H9 (cell line): ENCODE measurements around the gene UBE2D2. TPM values are rescaled to one million over a fixed set of nuclear protein-coding genes. Genes with fewer than 3 reads are reported as not detected.

Experiments used
- DNase-seq: peaks from one replicate; pipeline ENCODE4 v3.0.0-alpha.2; 2017
- H2AFZ ChIP-seq: one replicate; pipeline ENCODE4 v1.6.1; 2013; ENCODE audit warnings: mild to moderate bottlenecking, low read length, control low read depth, moderate library complexity
- H2AK5ac ChIP-seq: 2 replicates; pipeline ENCODE4 v1.6.1; 2013; ENCODE audit warnings: low read length, control low read depth, mixed read lengths; ENCODE audit not compliant: insufficient read length
- H2BK120ac ChIP-seq: one replicate; pipeline ENCODE4 v1.6.1; 2013; ENCODE audit warnings: low read depth, mild to moderate bottlenecking, low read length, control low read depth, inconsistent platforms; ENCODE audit not compliant: poor library complexity, severe bottlenecking
- H2BK12ac ChIP-seq: 2 replicates; pipeline ENCODE4 v1.6.1; 2013; ENCODE audit warnings: low read length, control low read depth, mixed read lengths, low read depth; ENCODE audit not compliant: insufficient read length
- H2BK15ac ChIP-seq: 2 replicates; pipeline ENCODE4 v1.6.1; 2013; ENCODE audit warnings: low read depth, low read length, control low read depth
- H2BK20ac ChIP-seq: one replicate; pipeline ENCODE4 v1.6.1; 2013; ENCODE audit warnings: low read depth, mild to moderate bottlenecking, low read length, control low read depth, inconsistent platforms; ENCODE audit not compliant: poor library complexity, severe bottlenecking
- H2BK5ac ChIP-seq: 2 replicates; pipeline ENCODE4 v1.6.1; 2013; ENCODE audit warnings: low read length, control low read depth, mixed read lengths; ENCODE audit not compliant: insufficient read length
- H3K14ac ChIP-seq: 2 replicates; pipeline ENCODE4 v1.6.1; 2013; ENCODE audit warnings: low read length, control low read depth; ENCODE audit not compliant: insufficient read depth
- H3K18ac ChIP-seq: 2 replicates; pipeline ENCODE4 v1.6.1; 2013; ENCODE audit warnings: low read depth, mild to moderate bottlenecking, mixed read lengths, low read length, control low read depth; ENCODE audit not compliant: insufficient read length
- H3K23ac ChIP-seq: 2 replicates; pipeline ENCODE4 v1.6.1; 2013; ENCODE audit warnings: low read length, control low read depth, mixed read lengths, low read depth; ENCODE audit not compliant: insufficient read length
- H3K23me2 ChIP-seq: 2 replicates; pipeline ENCODE4 v1.6.1; 2013; ENCODE audit warnings: low read depth, mild to moderate bottlenecking, mixed read lengths, low read length, control low read depth; ENCODE audit not compliant: insufficient read length, poor library complexity, severe bottlenecking
- H3K27ac ChIP-seq: 2 replicates; pipeline ENCODE4 v1.5.1; 2013; ENCODE audit warnings: low read length, control low read depth, mixed read lengths, low read depth; ENCODE audit not compliant: insufficient read length
- H3K27me3 ChIP-seq: 2 replicates; pipeline ENCODE4 v1.6.1; 2013; ENCODE audit warnings: low read length, control low read depth, inconsistent platforms; ENCODE audit not compliant: insufficient read depth
- H3K4ac ChIP-seq: 2 replicates; pipeline ENCODE4 v1.6.1; 2013; ENCODE audit warnings: low read depth, mild to moderate bottlenecking, control low read depth, inconsistent platforms, low read length, moderate library complexity
- H3K4me1 ChIP-seq: 2 replicates; pipeline ENCODE4 v1.6.1; 2013; ENCODE audit warnings: low read length, control low read depth, inconsistent platforms; ENCODE audit not compliant: insufficient read depth
- H3K4me2 ChIP-seq: 2 replicates; pipeline ENCODE4 v1.6.1; 2013; ENCODE audit warnings: low read length, control low read depth, mixed read lengths; ENCODE audit not compliant: insufficient read length, insufficient read depth
- H3K56ac ChIP-seq: 2 replicates; pipeline ENCODE4 v1.6.1; 2013; ENCODE audit warnings: low read depth, mild to moderate bottlenecking, mixed read lengths, low read length, control low read depth; ENCODE audit not compliant: insufficient read length
- H3K79me1 ChIP-seq: 2 replicates; pipeline ENCODE4 v1.6.1; 2013; ENCODE audit warnings: low read depth, mild to moderate bottlenecking, moderate library complexity, low read length, control low read depth, inconsistent platforms; ENCODE audit not compliant: insufficient read depth, poor library complexity, severe bottlenecking
- H3K79me2 ChIP-seq: 2 replicates; pipeline ENCODE4 v1.6.1; 2013; ENCODE audit warnings: low read length, control low read depth, inconsistent platforms; ENCODE audit not compliant: insufficient read depth
- H3K9ac ChIP-seq: 2 replicates; pipeline ENCODE4 v1.6.1; 2013; ENCODE audit warnings: low read length, control low read depth, mixed read lengths; ENCODE audit not compliant: insufficient read length; ENCODE audit errors: extremely low read depth
- H3K9me3 ChIP-seq: one replicate; pipeline ENCODE4 v1.6.1; 2013; ENCODE audit warnings: low read depth, low read length, inconsistent platforms; ENCODE audit not compliant: control insufficient read depth
- H3T11ph ChIP-seq: one replicate; pipeline ENCODE4 v1.6.1; 2013; ENCODE audit warnings: mild to moderate bottlenecking, low read length, control low read depth, inconsistent platforms
- H4K20me1 ChIP-seq: one replicate; pipeline ENCODE4 v1.6.1; 2013; ENCODE audit not compliant: control insufficient read depth, insufficient read length, insufficient read depth
- H4K5ac ChIP-seq: 2 replicates; pipeline ENCODE4 v1.6.1; 2013; ENCODE audit warnings: low read depth, mild to moderate bottlenecking, mixed read lengths, low read length, control low read depth; ENCODE audit not compliant: insufficient read length
- H4K8ac ChIP-seq: replicated peaks from 2 replicates; pipeline ENCODE4 v1.6.1; 2013; ENCODE audit warnings: low read length, control low read depth, mixed read lengths, low read depth; ENCODE audit not compliant: insufficient read length
- H4K91ac ChIP-seq: 2 replicates; pipeline ENCODE4 v1.6.1; 2013; ENCODE audit warnings: low read depth, mild to moderate bottlenecking, moderate library complexity, mixed read lengths, low read length, control low read depth; ENCODE audit not compliant: insufficient read length
- H3K27ac Mint-ChIP-seq, 3 experiments: 2 replicates in 2 of 3; 3 replicates in 1 of 3; pipeline ENCODE4 v1.8.0; 2020 to 2021; ENCODE audit warnings: mixed read lengths in 3 of 3, mild to moderate bottlenecking in 1 of 3, moderate library complexity in 1 of 3
- H3K27me3 Mint-ChIP-seq: 2 replicates; pipeline ENCODE4 v1.8.0; 2021; ENCODE audit warnings: low read depth, mild to moderate bottlenecking, moderate library complexity, mixed read lengths
- H3K36me3 Mint-ChIP-seq, 3 experiments: 2 replicates in 2 of 3; 3 replicates in 1 of 3; pipeline ENCODE4 v1.8.0; 2020 to 2021; ENCODE audit warnings: low read depth in 3 of 3, mixed read lengths in 3 of 3; ENCODE audit not compliant: insufficient read depth in 1 of 3
- H3K4me1 Mint-ChIP-seq, 2 experiments: 2 replicates each; pipeline ENCODE4 v1.8.0; 2020; ENCODE audit warnings: mixed read lengths in 2 of 2
- H3K4me3 Mint-ChIP-seq, 2 experiments: 2 replicates in 1 of 2; 3 replicates in 1 of 2; pipeline ENCODE4 v1.8.0; 2020 to 2021; ENCODE audit warnings: mild to moderate bottlenecking in 2 of 2, mixed read lengths in 2 of 2, moderate library complexity in 1 of 2
- H3K9me3 Mint-ChIP-seq, 2 experiments: 2 replicates in 1 of 2; 3 replicates in 1 of 2; pipeline ENCODE4 v1.8.0; 2020; ENCODE audit warnings: mild to moderate bottlenecking in 2 of 2, mixed read lengths in 2 of 2, moderate library complexity in 1 of 2
- WGBS: extraction: QIAGEN DNeasy Blood & Tissue Kit; methylation state at CpG from one replicate; pipeline ENCODE4 v1.1.7; 2013; ENCODE audit warnings: missing lambda C conversion rate, low lambda C conversion rate, mixed read lengths; ENCODE audit not compliant: insufficient read length; ENCODE audit errors: extremely low coverage; 5-methylcytosine and 5-hydroxymethylcytosine counted together
- total RNA-seq: library from RNA; stranded (reverse); gene quantifications from 2 replicates; pipeline ENCODE4 v1.2.1, GENCODE V29; 2021
- TF ChIP-seq, protein P1 (sequence below): fragments of 200-600 bp; sonication (generic); conservative IDR thresholded peaks from 3 replicates; pipeline ENCODE4 v1.8.0; 2021; ENCODE audit warnings: antibody characterized with exemption, mild to moderate bottlenecking

UBE2D2 gene
- total RNA-seq, 1 experiment from 2014 or later: 236 TPM

DNA sequence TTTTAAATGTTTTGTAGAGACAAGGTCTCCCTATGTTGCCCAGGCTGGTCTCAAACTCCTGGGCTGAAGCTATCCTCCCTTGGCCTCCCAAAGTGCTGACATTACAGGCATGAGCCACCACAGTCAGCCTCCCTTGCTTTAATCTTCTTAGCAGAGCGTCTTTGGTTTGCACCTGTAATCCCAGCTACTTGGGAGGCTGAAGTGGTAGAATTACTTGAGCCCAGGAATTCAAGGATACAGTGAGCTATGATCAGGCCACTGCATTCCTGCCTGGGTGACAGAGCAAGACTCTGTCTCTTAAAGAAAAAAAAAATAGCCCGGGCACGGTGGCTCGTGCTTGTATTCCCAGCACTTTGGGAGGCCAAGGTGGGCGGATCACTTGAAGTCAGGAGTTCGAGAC is 27.8 kb downstream of the UBE2D2 start:
- Histone ChIP-seq H3K4ac (no peak overlapping the region), H4K5ac (no peak overlapping the region), H4K8ac (no peak overlapping the region), H2AK5ac (no peak overlapping the region), H2BK15ac (no peak overlapping the region), H4K91ac (no peak overlapping the region), H2AFZ (no peak overlapping the region), H3T11ph (no peak overlapping the region), H3K4me1 (peaks cover 4% of the 10 kb centered on the region), H3K27ac (no peak overlapping the region), H3K79me1 (peaks cover 12% of the 10 kb centered on the region), H3K14ac (no peak overlapping the region), H2BK5ac (no peak overlapping the region), H2BK12ac (no peak overlapping the region), H3K23me2 (no peaks in the 10 kb centered on the region), H3K27me3 (no peaks in the 10 kb centered on the region), H3K9ac (no peak overlapping the region), H3K18ac (no peak overlapping the region), H3K79me2 (peaks cover 19% of the 10 kb centered on the region; the same call in 1 of the 2 replicates), H3K56ac (no peak overlapping the region), H3K23ac (no peak overlapping the region), H3K9me3 (no peaks in the 10 kb centered on the region), H2BK120ac (no peak overlapping the region), H2BK20ac (no peak overlapping the region), H4K20me1 (no peaks in the 10 kb centered on the region), H3K4me2 (no peak overlapping the region)
- no peaks in the 10 kb centered on the region for H3K27me3 Mint-ChIP-seq
- DNase-seq: no peak
- H3K9me3 Mint-ChIP-seq: no peaks in the 10 kb centered on the region
- TF ChIP-seq, protein P1, sequence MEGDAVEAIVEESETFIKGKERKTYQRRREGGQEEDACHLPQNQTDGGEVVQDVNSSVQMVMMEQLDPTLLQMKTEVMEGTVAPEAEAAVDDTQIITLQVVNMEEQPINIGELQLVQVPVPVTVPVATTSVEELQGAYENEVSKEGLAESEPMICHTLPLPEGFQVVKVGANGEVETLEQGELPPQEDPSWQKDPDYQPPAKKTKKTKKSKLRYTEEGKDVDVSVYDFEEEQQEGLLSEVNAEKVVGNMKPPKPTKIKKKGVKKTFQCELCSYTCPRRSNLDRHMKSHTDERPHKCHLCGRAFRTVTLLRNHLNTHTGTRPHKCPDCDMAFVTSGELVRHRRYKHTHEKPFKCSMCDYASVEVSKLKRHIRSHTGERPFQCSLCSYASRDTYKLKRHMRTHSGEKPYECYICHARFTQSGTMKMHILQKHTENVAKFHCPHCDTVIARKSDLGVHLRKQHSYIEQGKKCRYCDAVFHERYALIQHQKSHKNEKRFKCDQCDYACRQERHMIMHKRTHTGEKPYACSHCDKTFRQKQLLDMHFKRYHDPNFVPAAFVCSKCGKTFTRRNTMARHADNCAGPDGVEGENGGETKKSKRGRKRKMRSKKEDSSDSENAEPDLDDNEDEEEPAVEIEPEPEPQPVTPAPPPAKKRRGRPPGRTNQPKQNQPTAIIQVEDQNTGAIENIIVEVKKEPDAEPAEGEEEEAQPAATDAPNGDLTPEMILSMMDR: no peak
- H3K4me1 Mint-ChIP-seq: peaks cover 18 to 20% of the 10 kb centered on the region in 2 experiments
- peak overlapping the region; percentile 77 to 90 (median 79); a peak in 6 of 7 replicates for H3K27ac Mint-ChIP-seq
- H3K4me3 Mint-ChIP-seq: no peak overlapping the region
- peaks cover 15 to 35% (median 30%) of the 10 kb centered on the region in 3 experiments for H3K36me3 Mint-ChIP-seq
- WGBS: no CpG with 5 or more reads among the region's 6 CpGs
